ENCODE measurements around the gene MYO1F.

DNA sequence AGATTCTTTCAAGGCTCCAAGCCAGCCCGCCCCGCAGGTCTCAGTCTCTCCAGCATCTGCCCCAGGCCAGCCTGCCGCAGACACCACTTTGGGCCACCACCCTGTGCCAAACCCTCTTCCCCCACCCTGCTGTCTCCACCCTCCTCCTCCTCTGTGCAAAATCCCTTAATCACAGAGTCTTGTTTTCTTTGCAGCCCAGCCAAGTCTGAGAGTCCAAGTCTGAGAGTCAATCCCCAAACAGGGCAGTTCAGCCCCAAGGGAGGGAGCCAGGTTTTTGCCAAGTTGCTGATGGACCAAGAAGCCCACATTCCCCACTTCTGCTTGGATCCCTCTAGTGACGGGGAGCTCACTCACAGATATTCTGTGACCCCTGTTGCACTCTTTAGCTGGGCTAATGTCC, 30.1 kb upstream of the MYO1F start:
- TF ChIP-seq, protein P1, sequence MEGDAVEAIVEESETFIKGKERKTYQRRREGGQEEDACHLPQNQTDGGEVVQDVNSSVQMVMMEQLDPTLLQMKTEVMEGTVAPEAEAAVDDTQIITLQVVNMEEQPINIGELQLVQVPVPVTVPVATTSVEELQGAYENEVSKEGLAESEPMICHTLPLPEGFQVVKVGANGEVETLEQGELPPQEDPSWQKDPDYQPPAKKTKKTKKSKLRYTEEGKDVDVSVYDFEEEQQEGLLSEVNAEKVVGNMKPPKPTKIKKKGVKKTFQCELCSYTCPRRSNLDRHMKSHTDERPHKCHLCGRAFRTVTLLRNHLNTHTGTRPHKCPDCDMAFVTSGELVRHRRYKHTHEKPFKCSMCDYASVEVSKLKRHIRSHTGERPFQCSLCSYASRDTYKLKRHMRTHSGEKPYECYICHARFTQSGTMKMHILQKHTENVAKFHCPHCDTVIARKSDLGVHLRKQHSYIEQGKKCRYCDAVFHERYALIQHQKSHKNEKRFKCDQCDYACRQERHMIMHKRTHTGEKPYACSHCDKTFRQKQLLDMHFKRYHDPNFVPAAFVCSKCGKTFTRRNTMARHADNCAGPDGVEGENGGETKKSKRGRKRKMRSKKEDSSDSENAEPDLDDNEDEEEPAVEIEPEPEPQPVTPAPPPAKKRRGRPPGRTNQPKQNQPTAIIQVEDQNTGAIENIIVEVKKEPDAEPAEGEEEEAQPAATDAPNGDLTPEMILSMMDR (IDR thresholded peaks at IDR 0.05), result no peak
- TF ChIP-seq EP300 (IDR thresholded peaks at IDR 0.05), result no peak

All from tibial nerve (tissue), 4 donors.